GM18858 (cell line): ENCODE results near the gene SSTR5.
"Not testable (repeated sequence)": the region's sequence is repeated elsewhere in the genome, so short reads cannot be mapped to it uniquely, and the experiment has no call there.

ENCODE experiments used
- ATAC-seq: cut with Tn5 transposase; IDR thresholded peaks from one replicate; pipeline ENCODE4 v1.9.1; 2021; ENCODE audit not compliant: unreplicated experiment

The SSTR5 gene

GRCh38 chr16:1090620-1091587 lies 18.4 kb downstream of the SSTR5 start:
- no peak for ATAC-seq

GRCh38 chr16:1091992-1092552 lies 19.5 kb downstream of the SSTR5 start:
- no peak for ATAC-seq

- not testable (repeated sequence) for ATAC-seq
Measured at GRCh38 chr16:1092685-1093283, 20.2 kb downstream of the SSTR5 start.

- no peak for ATAC-seq
Measured at GRCh38 chr16:1093284-1094123, 21.0 kb downstream of the SSTR5 start.

GRCh38 chr16:1094124-1094479 lies 21.6 kb downstream of the SSTR5 start:
- no peak for ATAC-seq

GRCh38 chr16:1094601-1095449 lies 22.3 kb downstream of the SSTR5 start:
- no peak for ATAC-seq

GRCh38 chr16:1095450-1096168 lies 23.1 kb downstream of the SSTR5 start:
- no peak for ATAC-seq

- no peak for ATAC-seq
Measured at GRCh38 chr16:1096169-1097082, 23.9 kb downstream of the SSTR5 start, which contains the start of gene C1QTNF8. Gene C1QTNF8 (minus strand): TSS chr16:1096244. CDS start chr16:1094922, 1,322 bp downstream.

GRCh38 chr16:1097156-1097555 lies 24.6 kb downstream of the SSTR5 start:
- no peak for ATAC-seq

- no peak for ATAC-seq
Measured at GRCh38 chr16:1097800-1098199, 25.3 kb downstream of the SSTR5 start.

- ATAC-seq = no peak
Measured at GRCh38 chr16:1098266-1098991, 25.9 kb downstream of the SSTR5 start.

- ATAC-seq = no peak
Measured at GRCh38 chr16:1099189-1100083, 26.9 kb downstream of the SSTR5 start.

- no peak for ATAC-seq
Measured at GRCh38 chr16:1100084-1100800, 27.7 kb downstream of the SSTR5 start.

GRCh38 chr16:1101133-1101532 lies 28.6 kb downstream of the SSTR5 start:
- no peak for ATAC-seq

- ATAC-seq = no peak
Measured at GRCh38 chr16:1101573-1102332, 29.2 kb downstream of the SSTR5 start.
